GM18505 (cell line): Measurements from ENCODE around the gene KCNK10.

Experiments used
- ATAC-seq: cut with Tn5 transposase; IDR thresholded peaks from one replicate; pipeline ENCODE4 v1.9.1; 2021; ENCODE audit not compliant: unreplicated experiment
- POLR2A ChIP-seq: IDR thresholded peaks from 4 replicates; pipeline ENCODE4 v1.6.1; 2011; ENCODE audit warnings: borderline replicate concordance; ENCODE audit not compliant: insufficient read depth, insufficient read length; ENCODE audit errors: extremely low read depth

Gene KCNK10

GRCh38 chr14:88310021-88310420 lies 13.0 kb downstream of the KCNK10 start:
- TF ChIP-seq POLR2A: no peak

GRCh38 chr14:88305528-88306322 lies 17.3 kb downstream of the KCNK10 start:
- no peak for TF ChIP-seq POLR2A
- ATAC-seq: no peak

More at GRCh38 chr14:88310021-88310420, 13.0 kb downstream of the KCNK10 start:
- ATAC-seq: no peak

- no peak for TF ChIP-seq POLR2A
These were observed 20.0 kb downstream of the KCNK10 start for GRCh38 chr14:88303041-88303440.

GRCh38 chr14:88301381-88301780 lies 21.7 kb downstream of the KCNK10 start:
- ATAC-seq: no peak
- no peak for TF ChIP-seq POLR2A

More at GRCh38 chr14:88303041-88303440, 20.0 kb downstream of the KCNK10 start:
- ATAC-seq: no peak

GRCh38 chr14:88300817-88301216 lies 22.3 kb downstream of the KCNK10 start:
- no peak for ATAC-seq
- no peak for TF ChIP-seq POLR2A

- peak; percentile 74 for ATAC-seq
These were observed 23.1 kb downstream of the KCNK10 start for GRCh38 chr14:88299865-88300530.

GRCh38 chr14:88297306-88297705 lies 25.8 kb downstream of the KCNK10 start:
- ATAC-seq: no peak
- TF ChIP-seq POLR2A: no peak

More at GRCh38 chr14:88299865-88300530, 23.1 kb downstream of the KCNK10 start:
- TF ChIP-seq POLR2A: no peak

GRCh38 chr14:88296351-88296750 lies 26.7 kb downstream of the KCNK10 start:
- ATAC-seq: no peak
- no peak for TF ChIP-seq POLR2A

GRCh38 chr14:88289996-88290395 lies 33.1 kb downstream of the KCNK10 start:
- TF ChIP-seq POLR2A: no peak
- ATAC-seq: no peak

GRCh38 chr14:88289234-88289633 lies 33.8 kb downstream of the KCNK10 start:
- TF ChIP-seq POLR2A: no peak
- ATAC-seq: no peak

- no peak for TF ChIP-seq POLR2A
- ATAC-seq: no peak
These were observed 36.8 kb downstream of the KCNK10 start for GRCh38 chr14:88286309-88286708.

GRCh38 chr14:88281447-88281846 lies 41.6 kb downstream of the KCNK10 start:
- TF ChIP-seq POLR2A: no peak

GRCh38 chr14:88276923-88277596 lies 46.0 kb downstream of the KCNK10 start:
- ATAC-seq: no peak
- no peak for TF ChIP-seq POLR2A

More at GRCh38 chr14:88281447-88281846, 41.6 kb downstream of the KCNK10 start:
- ATAC-seq: no peak

GRCh38 chr14:88272390-88273269 lies 50.4 kb downstream of the KCNK10 start:
- no peak for TF ChIP-seq POLR2A
- ATAC-seq: no peak
